ENCODE measurements around the gene PTPRB.

DNA sequence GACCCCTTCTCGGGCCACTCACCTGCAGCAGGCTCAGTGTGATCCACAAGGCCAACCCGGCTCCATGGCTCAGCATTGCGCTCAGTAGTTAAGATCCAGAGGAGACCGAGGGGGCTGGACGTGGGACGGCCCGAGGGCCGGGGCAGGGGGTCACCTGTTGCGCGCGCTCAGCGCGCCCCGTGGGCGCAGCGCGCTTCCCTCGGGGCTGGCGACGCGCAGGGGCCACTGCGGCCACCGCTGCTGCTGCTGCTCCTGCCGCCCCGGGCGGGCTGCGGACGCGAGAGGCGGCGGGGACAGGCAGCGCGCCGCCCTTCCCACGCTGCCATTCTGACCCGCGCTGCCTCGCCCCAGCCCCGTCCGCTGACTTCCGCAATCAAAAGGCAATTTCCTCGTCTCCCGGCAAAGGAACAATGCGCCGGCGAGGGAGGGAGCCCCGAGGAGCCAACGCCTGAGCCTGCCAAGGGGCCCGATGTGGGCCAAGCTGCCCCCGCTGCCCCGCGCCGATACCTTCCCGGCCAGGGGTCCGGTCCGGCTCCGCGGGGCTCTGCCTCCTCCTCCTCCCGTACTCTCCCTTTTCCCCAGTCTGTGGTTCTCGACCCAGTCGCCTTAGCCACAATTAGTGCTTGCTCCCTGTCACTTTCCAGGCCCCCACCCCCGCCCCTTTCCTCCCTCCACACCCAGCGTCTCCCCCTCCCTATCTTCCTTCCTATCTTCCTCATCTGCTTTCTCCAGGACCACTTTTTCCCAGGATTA, 27.3 kb downstream of the PTPRB start:
- TF ChIP-seq CTCF (IDR thresholded peaks at IDR 0.05): no peak
- TF ChIP-seq POLR2A (IDR thresholded peaks at IDR 0.05): no peak
- no peak for TF ChIP-seq EP300 (IDR thresholded peaks at IDR 0.05)

Data from stomach (tissue), 4 donors.